Endothelial cell of umbilical vein (primary cell): Measurements from ENCODE around the gene HADHB. TPM values are rescaled to one million over a fixed set of nuclear protein-coding genes. Genes with fewer than 3 reads are reported as not detected.

Experiments
- BruUV-seq: library from RNA; stranded (reverse); fragments of 400-500 nt; replicated peaks from 2 replicates; lab custom pipeline; 2021; lab: Mats Ljungman, UMichigan
- CTCF ChIA-PET: fragments of 300-600, 350-600 bp; sonication (Branson Sonifier 250); formaldehyde crosslinking; loops from one replicate; lab custom pipeline; 2021; ENCODE audit warnings: antibody characterized with exemption, inconsistent platforms; lab: Charles Lee
- POLR2A ChIA-PET: fragments of 300-600, 350-600 bp; sonication (Branson Sonifier 250); formaldehyde crosslinking; loops from one replicate; lab custom pipeline; 2021; ENCODE audit warnings: antibody characterized with exemption, inconsistent platforms; lab: Charles Lee
- DNase-seq: peaks from one replicate; pipeline ENCODE4 v3.0.0-alpha.2; 2011; ENCODE audit warnings: low read depth, low spot score
- FAIRE-seq: peaks from 2 replicates; lab custom pipeline; 2011; peaks lifted over from hg19 to GRCh38; lab: Jason Lieb, UNC
- H2AFZ ChIP-seq: 2 replicates; pipeline ENCODE4 v1.6.0; 2012; ENCODE audit warnings: low read depth, low read length, control low read depth, inconsistent platforms
- H3K27ac ChIP-seq: 2 replicates; pipeline ENCODE4 v1.5.1; 2011; ENCODE audit warnings: low read depth, mild to moderate bottlenecking, control low read depth, low read length, moderate library complexity; ENCODE audit not compliant: insufficient read depth
- H3K27me3 ChIP-seq, 2 experiments: 2 replicates each; pipeline versions ENCODE4 v1.6.0 to v1.6.1; 2011; ENCODE audit warnings: low read length in 2 of 2, mixed read lengths in 1 of 2; ENCODE audit not compliant: control insufficient read depth in 2 of 2, insufficient read depth in 2 of 2
- H3K36me3 ChIP-seq, 2 experiments: 2 replicates in 1 of 2; 3 replicates in 1 of 2; pipeline ENCODE4 v1.5.1; 2011; ENCODE audit warnings: low read length in 2 of 2, mild to moderate bottlenecking in 1 of 2, moderate library complexity in 1 of 2; ENCODE audit not compliant: control insufficient read depth in 2 of 2, insufficient read depth in 2 of 2; ENCODE audit errors: extremely low read depth in 1 of 2
- H3K4me1 ChIP-seq: 3 replicates; pipeline ENCODE4 v1.5.1; 2011; ENCODE audit warnings: mild to moderate bottlenecking, low read length; ENCODE audit not compliant: control insufficient read depth, insufficient read depth; ENCODE audit errors: extremely low read depth
- H3K4me2 ChIP-seq: 2 replicates; pipeline ENCODE4 v1.6.1; 2011; ENCODE audit warnings: low read length, control low read depth, mixed read lengths; ENCODE audit not compliant: insufficient read depth
- H3K4me3 ChIP-seq, 3 experiments: fragments of 200-600 bp in 1 of 3; sonication (generic), shearing (Covaris generic) in 1 of 3; replicated peaks in 1 of 3; 2 replicates each; pipeline ENCODE4 v1.5.1; 2011 to 2016; ENCODE audit warnings: control low read depth in 3 of 3, low read length in 3 of 3, mild to moderate bottlenecking in 2 of 3, inconsistent platforms in 1 of 3, low read depth in 1 of 3, moderate library complexity in 1 of 3; ENCODE audit not compliant: insufficient read depth in 1 of 3
- H3K79me2 ChIP-seq: 2 replicates; pipeline ENCODE4 v1.6.0; 2012; ENCODE audit warnings: low read length, inconsistent platforms; ENCODE audit not compliant: control insufficient read depth, insufficient read depth
- H3K9ac ChIP-seq: replicated peaks from 2 replicates; pipeline ENCODE3; 2011; ENCODE audit warnings: low read length, control low read depth; ENCODE audit not compliant: insufficient read depth; ENCODE audit errors: extremely low read depth
- H3K9me1 ChIP-seq: replicated peaks from 3 replicates; pipeline ENCODE4 v1.6.0; 2011; ENCODE audit warnings: mild to moderate bottlenecking, low read length; ENCODE audit not compliant: control insufficient read depth, insufficient read depth; ENCODE audit errors: extremely low read depth
- H3K9me3 ChIP-seq: replicated peaks from 2 replicates; pipeline ENCODE4 v1.5.1; 2012; ENCODE audit warnings: low read length, inconsistent platforms; ENCODE audit not compliant: control insufficient read depth, insufficient read depth
- H4K20me1 ChIP-seq: replicated peaks from 2 replicates; pipeline ENCODE3; 2011; ENCODE audit warnings: mild to moderate bottlenecking, low read length; ENCODE audit not compliant: control insufficient read depth, insufficient read depth; ENCODE audit errors: extremely low read depth
- CTCF ChIP-seq, 2 donors: IDR thresholded peaks; 1 replicate in 1 of 2; 2 replicates in 1 of 2; pipeline ENCODE4 v1.5.1; 2011; ENCODE audit warnings: low read length in 2 of 2, mild to moderate bottlenecking in 2 of 2, moderate library complexity in 2 of 2, control low read depth in 1 of 2, inconsistent platforms in 1 of 2, low read depth in 1 of 2; ENCODE audit not compliant: insufficient read depth in 1 of 2; ENCODE audit errors: extremely low read depth in 1 of 2
- EZH2 ChIP-seq: IDR thresholded peaks from 2 replicates; pipeline ENCODE4 v1.6.1; 2012; ENCODE audit warnings: borderline replicate concordance, low read depth, mild to moderate bottlenecking, moderate library complexity, low read length, inconsistent platforms; ENCODE audit not compliant: severe bottlenecking
- FOS ChIP-seq: IDR thresholded peaks from 2 replicates; pipeline ENCODE4 v1.6.1; 2011; ENCODE audit warnings: mild to moderate bottlenecking, low read length, moderate library complexity, borderline replicate concordance; ENCODE audit not compliant: insufficient read depth
- GATA2 ChIP-seq: IDR thresholded peaks from 2 replicates; pipeline ENCODE4 v1.7.0; 2011; ENCODE audit warnings: low read depth, mild to moderate bottlenecking, moderate library complexity, mixed read lengths, low read length; ENCODE audit not compliant: insufficient read length, insufficient read depth
- MAX ChIP-seq: IDR thresholded peaks from 2 replicates; pipeline ENCODE4 v1.6.1; 2011; ENCODE audit not compliant: insufficient read depth, insufficient read length
- MYC ChIP-seq: IDR thresholded peaks from one replicate; pipeline ENCODE4 v1.6.1; 2011; ENCODE audit warnings: mild to moderate bottlenecking, low read depth, low read length
- POLR2A ChIP-seq: IDR thresholded peaks from 2 replicates; pipeline ENCODE4 v1.6.1; 2012; ENCODE audit warnings: low read depth, mild to moderate bottlenecking, control low read depth, low read length
- POLR2AphosphoS5 ChIP-seq: IDR thresholded peaks from 2 replicates; pipeline ENCODE4 v1.6.1; 2012; ENCODE audit warnings: low read depth, mild to moderate bottlenecking, control low read depth, low read length, moderate library complexity; ENCODE audit not compliant: insufficient read depth
- dilution Hi-C: fragments of 300-500 bp; cut with MboI; formaldehyde crosslinking; loops from one replicate; pipeline ENCODE4 v1.15.0; 2019; ENCODE audit warnings: low sequenced_read_pairs; ENCODE audit not compliant: extremely low pct_ligation_motif_present
- intact Hi-C: fragments of 100-400 bp; cut with micrococcal nuclease; formaldehyde crosslinking; loops from one replicate; pipeline ENCODE4 v1.10.0; 2022
- polyA plus RNA-seq, 4 experiments: library from polyadenylated mRNA; depleted of rRNA in 3 of 4; stranded (reverse) in 3 of 4; unstranded in 1 of 4; fragments of >200 nt; gene quantifications; 2 replicates each; pipeline versions ENCODE4 v1.2.1 to v1.2.3, GENCODE V29; 2011 to 2012; ENCODE audit warnings: missing spikeins in 1 of 4
- total RNA-seq: library from RNA; stranded (reverse); gene quantifications from 2 replicates; pipeline ENCODE4 v1.2.3, GENCODE V29; 2021

HADHB gene
- total and polyA plus RNA-seq, 2 donors (not counting 3 experiments of a cell fraction or from before 2014, with no cell fraction given) = 92.9 to 100 TPM

GRCh38 chr2:26269571-26270158 lies 24.9 kb downstream of the HADHB start:
- CTCF ChIA-PET = interaction anchor here (0.8 to 1.7 kb wide), 3 partner anchors 30 to 278 kb away, joined by 3 to 4 read pairs (median 3); no protein-coding TSS in a partner anchor
- H3K4me2 ChIP-seq = no peak overlapping the region
- no peaks in the 10 kb centered on the region for H3K36me3 ChIP-seq

More at GRCh38 chr2:26269571-26270158, 24.9 kb downstream of the HADHB start:
- Histone ChIP-seq H3K9ac (no peak overlapping the region), H3K79me2 (no peaks in the 10 kb centered on the region), H2AFZ (no peak overlapping the region), H3K27me3 (no peaks in the 10 kb centered on the region), H4K20me1 (no peaks in the 10 kb centered on the region), H3K27ac (no peak overlapping the region), H3K9me1 (no peaks in the 10 kb centered on the region), H3K9me3 (no peaks in the 10 kb centered on the region), H3K4me1 (peaks cover 18% of the 10 kb centered on the region), H3K4me3 (no peak overlapping the region)
- DNase-seq (no peak), FAIRE-seq (no peak)
- dilution Hi-C loops (no loop called here), intact Hi-C loops (no loop called here)
- POLR2A ChIA-PET = no interaction called here
- TF ChIP-seq GATA2 = no peak
- TF ChIP-seq POLR2AphosphoS5 = no peak
- no peak for TF ChIP-seq POLR2A
- TF ChIP-seq MYC = no peak
- no peak for TF ChIP-seq MAX
- TF ChIP-seq FOS = no peak
- TF ChIP-seq EZH2 = no peak
- no peak for TF ChIP-seq CTCF (IDR thresholded peaks at IDR 0.05; ENCODE audit: extremely low read depth in 1 of 2, insufficient read depth in 1 of 2, low read depth in 1 of 2, low read length in 2 of 2)
- no TSS peak for BruUV-seq
